HG03097 (cell line): ENCODE data around the gene MARS1.

Source experiments
- ATAC-seq: cut with Tn5 transposase; IDR thresholded peaks from one replicate; pipeline ENCODE4 v1.9.1; 2021; ENCODE audit not compliant: unreplicated experiment, low FRiP score

Gene MARS1

DNA sequence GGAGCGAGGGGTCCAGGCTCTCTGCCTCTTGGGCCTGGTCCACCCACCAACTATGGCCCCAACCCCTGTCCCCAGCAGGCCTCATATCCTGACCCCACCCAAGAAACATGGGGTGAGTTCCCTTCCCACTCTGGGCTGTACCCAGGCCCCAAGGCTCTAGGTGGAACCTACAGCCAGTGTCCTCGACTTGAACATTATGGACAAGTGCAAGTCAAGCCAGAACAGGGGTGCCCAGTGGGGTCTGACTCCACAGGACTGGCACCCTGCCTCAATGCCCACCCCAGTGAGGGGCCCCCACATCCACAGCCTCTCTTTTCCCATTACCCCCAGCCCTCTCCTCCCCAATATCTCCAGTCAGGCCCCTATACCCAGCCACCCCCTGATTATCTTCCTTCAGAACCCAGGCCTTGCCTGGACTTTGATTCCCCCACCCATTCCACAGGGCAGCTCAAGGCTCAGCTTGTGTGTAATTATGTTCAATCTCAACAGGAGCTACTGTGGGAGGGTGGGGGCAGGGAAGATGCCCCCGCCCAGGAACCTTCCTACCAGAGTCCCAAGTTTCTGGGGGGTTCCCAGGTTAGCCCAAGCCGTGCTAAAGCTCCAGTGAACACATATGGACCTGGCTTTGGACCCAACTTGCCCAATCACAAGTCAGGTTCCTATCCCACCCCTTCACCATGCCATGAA is 16.8 kb upstream of the MARS1 start:
- no peak for ATAC-seq

DNA sequence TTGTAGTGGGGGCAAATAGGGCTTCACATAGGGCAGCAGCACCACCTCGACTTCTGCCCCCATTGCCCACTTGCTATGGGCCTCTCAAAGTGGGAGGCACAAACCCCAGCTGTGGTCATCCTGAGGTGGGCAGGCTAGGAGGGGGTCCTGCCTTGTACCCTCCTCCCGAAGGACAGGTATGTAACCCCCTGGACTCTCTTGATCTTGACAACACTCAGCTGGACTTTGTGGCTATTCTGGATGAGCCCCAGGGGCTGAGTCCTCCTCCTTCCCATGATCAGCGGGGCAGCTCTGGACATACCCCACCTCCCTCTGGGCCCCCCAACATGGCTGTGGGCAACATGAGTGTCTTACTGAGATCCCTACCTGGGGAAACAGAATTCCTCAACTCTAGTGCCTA is 16.2 kb upstream of the MARS1 start:
- ATAC-seq: no peak

DNA sequence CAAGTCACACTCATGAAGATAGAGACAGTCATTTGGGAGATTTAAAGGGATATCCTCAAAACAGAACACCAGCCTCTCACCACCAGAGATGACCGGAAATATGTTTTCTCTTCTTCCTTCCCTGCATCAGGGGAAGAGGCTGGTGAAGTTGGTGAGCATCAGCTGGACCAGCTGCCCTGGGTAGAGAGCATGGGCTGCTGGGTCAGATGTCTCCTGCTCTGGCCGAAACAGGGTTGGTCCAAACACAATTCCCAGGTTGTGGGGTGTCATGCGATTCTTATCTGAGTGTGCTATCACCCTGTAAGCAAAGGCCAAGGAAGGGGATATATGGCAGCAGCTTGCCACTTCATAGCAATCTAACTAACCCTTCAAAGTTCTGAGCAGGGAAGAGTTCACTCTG is 15.5 kb upstream of the MARS1 start:
- ATAC-seq: no peak

DNA sequence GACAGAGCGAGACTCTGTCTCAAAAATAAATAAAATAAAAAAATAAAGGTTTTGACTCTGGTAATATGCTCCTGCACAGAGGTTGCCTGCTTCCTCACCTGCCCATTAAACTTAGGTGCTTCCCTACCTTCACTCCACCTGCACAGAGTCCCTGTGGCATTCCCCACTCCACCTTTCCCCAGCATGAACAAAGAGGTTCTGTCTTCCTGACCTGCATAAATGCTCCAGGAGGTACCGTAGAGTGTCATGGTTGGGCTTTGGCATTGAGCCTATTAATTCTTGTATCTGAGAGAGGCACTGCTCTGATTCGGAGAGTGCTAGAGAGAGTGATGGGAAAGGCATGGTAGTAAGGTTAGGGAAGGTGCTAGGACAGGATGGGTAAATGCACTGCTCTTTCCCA is 14.5 kb upstream of the MARS1 start:
- no peak for ATAC-seq

- no peak for ATAC-seq
Observed at GRCh38 chr12:57473886-57474285, 14.0 kb upstream of the MARS1 start.

- ATAC-seq: no peak
Observed at GRCh38 chr12:57474430-57474829, 13.4 kb upstream of the MARS1 start.

DNA sequence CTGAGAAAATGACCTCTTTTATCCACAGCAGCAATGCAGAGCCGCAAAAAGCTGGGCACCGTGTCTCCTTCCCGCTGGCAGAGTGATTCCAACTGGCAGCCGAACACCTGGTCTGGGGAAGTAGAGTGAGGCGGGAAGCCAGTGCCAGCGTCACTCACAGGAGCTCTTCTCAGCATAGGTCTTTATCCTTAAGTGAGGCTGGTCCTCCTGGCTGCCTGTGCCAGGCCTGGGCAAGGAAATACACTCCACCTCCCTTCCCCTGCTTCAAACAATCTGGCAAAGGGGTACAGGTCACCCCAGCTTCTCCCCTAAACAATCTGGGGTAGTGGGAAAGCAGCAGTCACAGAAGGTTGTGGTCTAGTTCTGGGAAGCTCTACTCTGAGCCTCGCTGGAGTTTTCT is 13.0 kb upstream of the MARS1 start:
- ATAC-seq: no peak

DNA sequence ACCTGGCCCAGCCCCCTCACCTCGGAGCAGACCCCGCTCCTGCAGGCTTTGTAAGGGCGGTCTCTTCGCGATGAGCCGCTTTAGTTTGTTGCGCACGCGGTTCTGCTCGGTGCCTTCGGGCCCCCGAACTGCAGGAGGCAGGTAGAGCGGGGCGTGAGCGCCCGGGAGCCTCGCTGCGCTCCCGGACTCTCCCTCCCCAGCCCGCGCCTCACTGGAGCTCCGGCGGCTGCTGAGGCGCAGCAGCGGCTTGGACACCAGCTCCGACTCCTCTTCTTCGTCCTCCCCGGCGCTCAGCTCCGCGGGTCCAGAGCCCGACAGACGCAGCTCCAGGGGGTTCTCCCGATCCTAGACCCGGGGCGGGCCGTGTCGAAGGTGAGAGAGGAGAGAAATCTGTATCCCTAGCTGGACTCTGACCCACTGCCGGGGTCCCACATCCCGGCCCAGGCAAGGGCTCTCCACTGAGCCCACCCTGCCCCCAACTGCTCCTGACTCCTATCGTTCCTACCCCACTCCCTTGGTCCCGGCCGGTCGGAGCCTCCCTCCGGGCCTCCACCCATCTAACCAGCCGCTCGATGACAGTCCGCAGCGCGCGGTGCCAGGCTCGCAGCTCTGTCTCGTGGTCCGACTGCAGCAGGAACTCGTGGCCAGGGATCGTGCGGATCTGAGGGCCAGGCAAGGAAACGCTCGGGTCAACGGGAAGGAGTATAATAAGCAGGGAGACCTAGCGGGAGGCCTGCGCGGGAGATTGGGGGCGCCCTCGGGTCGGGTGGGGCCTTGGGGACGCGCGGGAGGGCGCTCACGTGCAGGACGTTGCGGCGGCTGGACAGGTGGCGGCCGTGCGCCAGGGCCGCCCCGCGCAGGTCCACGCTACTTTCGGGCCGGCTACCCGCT is 12.4 kb upstream of the MARS1 start:
- ATAC-seq: no peak

- no peak for ATAC-seq
Observed at GRCh38 chr12:57476162-57476992, 11.5 kb upstream of the MARS1 start.

DNA sequence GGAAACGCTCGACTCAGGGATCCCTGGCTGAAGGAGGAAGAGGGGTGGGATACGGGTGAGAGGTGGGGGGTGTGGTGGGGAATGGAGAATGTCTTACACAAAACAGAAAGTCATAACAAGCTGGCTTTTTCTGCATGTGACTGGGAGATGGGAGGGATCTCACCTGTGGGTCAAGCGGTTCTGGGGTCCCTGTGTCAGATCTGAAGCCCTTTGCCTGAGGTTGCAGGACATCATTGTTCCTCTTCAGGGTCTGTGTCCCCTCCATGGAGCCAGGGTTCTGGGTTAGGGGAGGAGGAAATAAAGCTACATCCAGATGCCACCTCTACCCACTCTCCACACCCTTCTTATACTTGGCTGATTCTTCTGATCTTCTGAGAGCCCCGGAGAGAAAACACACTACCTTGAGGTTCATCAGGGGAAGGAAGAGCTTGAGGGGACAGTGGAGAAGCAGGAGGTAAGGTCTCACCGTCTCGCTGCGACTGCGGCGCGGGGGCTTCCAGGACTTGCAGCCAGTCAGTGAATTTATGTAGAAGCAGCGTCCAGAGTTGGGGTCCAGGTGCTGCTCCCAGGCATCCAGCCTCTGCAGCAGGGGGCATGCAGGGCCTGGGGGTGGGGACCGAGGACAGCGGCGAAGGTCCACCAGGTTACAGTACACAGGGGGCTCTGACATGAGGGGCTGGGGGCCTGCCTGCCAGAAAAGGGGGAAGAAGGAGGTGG is 10.7 kb upstream of the MARS1 start:
- no peak for ATAC-seq

DNA sequence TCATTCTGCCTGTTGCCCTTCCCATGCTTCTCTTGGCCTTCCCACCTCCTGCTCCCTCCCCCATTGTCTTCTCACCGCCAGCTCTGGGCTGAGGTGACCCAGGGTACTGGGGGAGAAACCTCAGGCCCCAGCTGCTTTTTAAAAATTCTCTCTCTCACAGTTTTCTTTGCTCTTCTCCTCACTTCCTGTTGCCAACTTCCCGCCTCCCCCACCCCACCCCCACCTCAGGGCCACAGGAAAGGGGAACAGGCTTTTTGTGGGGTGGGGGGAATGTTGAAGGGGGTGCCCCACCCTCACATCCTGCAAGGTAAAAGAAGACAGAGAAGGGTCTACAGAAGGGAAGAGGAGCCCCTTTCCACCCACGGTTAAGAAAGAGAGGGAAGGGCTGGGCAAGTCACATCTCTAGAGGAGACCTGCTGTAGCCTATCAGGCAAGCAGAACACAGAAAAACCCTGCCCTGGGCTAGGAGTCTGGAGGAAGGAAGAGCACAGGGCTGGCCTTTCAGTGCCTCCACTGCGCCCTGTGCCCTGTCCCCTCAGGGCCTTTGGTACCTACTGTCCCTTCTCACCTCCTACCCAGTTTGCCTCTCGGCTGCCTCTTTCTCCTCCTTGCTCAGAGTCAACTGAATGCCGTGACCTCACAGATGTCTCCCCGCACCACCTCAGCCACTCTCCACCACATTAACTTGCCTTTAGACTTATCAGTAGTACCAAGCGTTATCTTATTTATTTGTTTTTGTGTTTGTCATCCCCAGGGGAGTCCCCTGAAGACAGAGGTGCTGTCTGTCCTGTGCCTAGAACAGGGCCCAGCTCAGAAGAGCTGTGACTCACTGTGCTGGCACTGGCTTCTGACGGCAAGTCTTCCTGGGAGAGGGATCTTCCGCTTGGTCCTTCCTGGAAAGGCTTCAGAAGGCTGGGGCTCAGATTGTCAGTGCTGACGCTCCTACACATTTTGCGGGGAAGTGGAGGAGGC is 9.9 kb upstream of the MARS1 start:
- no peak for ATAC-seq

DNA sequence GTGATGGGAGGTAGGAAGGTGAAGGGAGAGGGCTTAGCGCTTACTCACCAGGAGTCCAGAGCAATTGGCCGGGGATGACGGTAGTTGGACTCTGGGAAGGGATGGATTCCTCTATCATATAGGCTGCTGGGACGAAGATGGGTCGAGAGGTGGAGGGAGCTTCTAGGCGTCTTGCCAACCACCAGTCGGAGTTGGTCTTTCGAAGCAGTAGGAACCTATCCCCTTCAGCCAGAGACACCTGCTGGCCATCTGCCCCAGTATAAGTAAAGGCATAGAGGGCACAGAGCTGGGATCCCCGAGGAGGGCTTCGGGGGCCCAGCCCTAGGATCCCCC is 8.9 kb upstream of the MARS1 start:
- no peak for ATAC-seq

GRCh38 chr12:57479376-57480115 is 8.3 kb upstream of the MARS1 start, which contains the start of gene ARHGAP9:
Gene ARHGAP9, minus strand, starts transcription at chr12:57479866. Its CDS starts 460 bp downstream, at chr12:57479406.
- ATAC-seq: peak; percentile 45

GRCh38 chr12:57481671-57482070 is 6.2 kb upstream of the MARS1 start:
- no peak for ATAC-seq

- no peak for ATAC-seq
Observed at GRCh38 chr12:57483466-57483865, 4.4 kb upstream of the MARS1 start.

DNA sequence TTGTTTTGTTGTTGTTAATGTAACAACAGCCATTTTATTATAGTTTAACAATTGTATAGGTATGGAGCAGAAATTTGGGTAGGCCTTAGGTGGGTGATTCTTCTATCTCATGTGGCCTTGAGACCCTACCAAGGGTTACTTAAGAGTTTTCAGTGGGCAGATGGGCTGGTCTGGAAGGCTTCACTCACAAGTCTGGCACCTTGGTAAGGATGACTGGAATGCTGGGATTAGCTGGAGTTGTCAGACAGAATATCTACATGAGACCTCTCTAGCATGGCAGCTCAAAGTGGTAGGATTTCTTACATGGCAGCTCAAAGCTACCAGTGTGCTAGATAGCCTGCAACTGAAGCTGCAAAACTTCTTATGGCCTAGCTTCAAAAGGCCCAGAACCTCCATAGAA is 2.2 kb upstream of the MARS1 start:
- no peak for ATAC-seq

DNA sequence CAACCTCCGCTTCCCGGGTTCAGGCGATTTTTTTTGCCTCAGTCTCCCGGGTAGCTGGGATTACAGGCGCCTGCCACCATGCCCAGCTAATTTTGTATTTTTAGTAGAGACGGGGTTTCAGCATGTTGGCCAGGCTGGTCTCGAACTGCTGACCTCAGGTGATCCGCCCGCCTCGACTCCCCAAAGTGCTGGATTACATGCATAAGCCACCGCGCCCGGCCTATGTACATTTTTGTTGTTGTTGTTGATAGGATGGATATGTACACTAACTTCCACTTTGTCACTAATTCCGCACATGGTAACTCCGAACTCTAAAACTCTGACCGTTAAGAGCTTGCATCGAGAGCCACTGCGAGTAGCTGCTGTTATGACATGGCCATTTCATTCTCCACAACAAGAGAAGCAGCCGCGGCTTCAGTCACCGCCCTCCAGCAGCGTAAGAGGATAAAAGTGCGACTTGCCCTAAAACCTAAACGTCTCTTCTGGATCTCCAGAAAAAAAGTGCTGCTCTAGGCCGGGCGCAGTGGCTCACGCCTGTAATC is 742 bp upstream of the MARS1 start:
- no peak for ATAC-seq

DNA sequence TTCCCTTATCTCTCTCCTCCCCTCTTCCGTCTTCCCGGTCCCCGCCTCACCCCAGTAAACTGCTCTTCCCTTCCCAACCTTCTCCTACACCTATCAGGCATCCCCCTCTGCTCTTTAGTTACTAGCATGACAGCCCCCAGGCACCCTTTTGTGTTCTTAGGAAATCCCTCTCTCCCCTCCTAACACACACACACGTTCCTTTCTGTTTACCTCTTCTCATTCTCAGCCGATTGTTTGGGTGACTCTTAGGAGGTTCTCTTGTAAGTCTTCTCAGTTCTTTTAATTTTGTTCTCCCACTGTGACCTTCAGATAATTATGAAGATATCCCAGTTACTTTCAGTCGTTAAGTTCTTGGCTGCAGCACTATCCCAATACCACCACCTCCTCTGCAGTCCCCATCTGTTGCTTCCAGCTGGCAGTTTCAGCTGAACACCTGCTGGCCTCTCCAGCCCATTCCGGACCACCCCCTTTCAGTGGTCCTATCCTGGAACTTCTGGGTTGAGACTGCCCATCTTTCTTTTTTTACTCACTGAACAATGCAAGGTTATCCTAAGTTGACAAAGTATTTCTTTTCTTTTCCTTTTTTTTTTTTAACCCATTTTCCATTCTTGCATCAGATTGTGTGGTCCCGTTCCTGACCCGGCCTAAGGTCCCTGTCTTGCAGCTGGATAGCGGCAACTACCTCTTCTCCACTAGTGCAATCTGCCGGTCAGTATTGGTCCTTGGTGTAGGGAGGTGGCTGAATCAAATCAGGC is 711 bp downstream of the MARS1 start:
- ATAC-seq: no peak
